NK-92 (cell line): ENCODE measurements around the gene PARD3.
"Not testable (repeated sequence)": the region's sequence is repeated elsewhere in the genome, so short reads cannot be mapped to it uniquely, and the experiment has no call there.

Source experiments
- DNase-seq: peaks from one replicate; lab custom pipeline; 2025; ENCODE audit not compliant: unreplicated experiment; lab: John Stamatoyannopoulos, UW

PARD3 gene

DNA sequence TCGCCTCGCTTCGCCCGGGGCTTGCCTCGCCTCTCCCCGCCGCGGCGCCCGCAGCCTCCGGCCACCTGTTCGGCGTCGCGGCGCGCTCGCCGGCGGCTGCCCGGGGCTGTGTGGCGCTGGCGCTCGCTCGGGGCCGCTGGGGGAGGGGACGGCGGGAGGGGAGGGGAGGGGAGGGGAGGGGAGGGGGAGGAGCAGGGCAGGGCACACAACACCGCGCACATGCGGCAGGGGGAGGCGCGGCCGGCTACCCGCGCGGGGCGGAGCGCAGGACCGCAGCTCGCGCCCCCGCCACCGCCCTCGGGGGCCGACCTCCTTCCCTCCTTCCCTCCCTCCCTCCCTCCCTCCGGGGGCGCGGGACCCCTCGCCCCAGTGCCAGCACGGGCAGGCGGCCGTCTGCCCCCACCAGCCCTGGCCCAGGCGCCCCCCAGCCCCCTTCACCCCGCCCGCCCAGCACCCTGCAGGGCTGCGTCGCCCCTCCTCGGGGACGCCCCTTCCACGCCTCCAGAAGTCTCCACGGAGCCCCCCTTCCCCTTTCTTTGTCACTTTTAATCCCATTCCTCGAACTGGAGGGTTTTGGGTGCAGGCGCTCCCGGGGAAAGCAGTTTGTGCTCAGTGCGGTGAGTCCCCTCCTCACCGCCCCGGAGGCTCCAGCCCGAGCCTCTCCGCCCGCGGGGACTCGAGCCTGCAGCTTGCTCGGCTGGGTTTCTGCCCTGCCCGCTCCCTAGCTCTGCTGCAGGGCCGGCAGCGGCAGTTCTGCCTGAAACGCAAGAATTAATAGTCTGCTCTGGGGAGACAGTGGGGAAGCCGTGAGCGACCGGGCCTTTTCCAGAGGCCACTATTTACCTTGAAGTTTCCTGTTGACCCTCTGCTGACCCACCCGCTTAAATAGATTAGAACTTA, at the start of gene PARD3:
Gene PARD3 (minus strand): TSS at position 112 of the 900 bp plus-strand sequence. CDS start 301 bp downstream, outside the sequence.
- DNase-seq, result no peak

DNA sequence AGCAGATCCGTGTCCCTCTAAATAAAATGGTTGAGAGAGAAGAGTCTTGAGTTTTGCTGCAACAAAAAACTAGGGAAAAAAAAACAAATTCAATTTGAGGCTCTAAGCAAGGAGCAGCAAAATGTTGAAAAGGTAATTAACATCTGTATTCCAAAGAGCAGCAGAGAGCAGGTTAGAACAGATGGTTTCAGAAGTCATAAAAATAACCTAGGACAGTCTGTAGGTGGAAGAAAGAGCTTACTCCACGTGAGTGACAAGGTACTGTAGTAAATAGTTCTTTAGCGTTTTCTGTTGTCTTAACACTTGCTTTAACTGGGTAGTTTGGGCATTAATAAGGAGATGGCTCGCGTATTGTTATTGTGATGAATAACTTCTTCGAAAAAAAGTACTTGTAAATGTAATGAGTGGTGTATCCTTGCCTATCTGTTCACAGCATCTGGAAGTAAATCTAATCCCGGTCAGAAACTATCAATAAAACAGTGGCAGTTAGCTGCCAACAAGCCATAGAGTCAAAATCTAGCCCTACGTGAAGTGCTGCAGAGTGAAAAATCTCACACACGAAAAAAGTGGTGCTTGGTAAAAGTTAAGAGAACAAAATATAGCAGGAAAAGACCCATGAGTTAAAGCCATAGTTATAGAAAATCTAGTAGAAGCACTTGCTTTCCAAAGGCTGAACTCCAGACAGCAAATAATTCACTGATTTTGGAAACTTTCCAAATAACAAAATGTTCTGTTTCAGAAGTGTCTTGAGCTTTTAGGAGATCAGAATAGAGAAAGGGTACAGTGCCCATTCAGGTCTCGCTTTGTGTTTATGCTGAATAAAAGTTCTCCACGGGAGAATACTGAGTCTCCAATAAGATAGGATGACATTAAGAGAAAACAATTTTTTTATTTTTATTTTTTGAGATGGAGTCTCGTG, 49.3 kb upstream of the PARD3 start:
- DNase-seq, result no peak

DNA sequence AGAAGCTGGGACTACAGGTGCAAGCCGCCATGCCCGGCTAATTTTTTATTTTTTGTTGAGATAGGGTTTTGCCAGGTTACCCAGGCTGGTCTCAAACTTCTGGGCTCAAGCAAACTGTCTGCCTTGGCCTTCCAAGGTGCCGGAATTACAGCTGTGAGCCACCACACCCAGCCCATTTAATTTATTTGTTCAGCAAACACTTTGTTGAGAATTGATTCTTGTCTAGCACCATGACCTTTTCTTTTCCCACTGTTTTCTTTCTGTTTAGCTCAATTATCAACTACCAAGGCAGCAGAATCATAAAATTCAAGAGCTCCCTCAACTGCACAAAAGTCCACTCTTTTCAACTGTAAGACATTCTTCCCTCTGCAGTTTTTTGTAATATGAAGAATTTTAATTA, 47.8 kb upstream of the PARD3 start:
- DNase-seq, result no peak

DNA sequence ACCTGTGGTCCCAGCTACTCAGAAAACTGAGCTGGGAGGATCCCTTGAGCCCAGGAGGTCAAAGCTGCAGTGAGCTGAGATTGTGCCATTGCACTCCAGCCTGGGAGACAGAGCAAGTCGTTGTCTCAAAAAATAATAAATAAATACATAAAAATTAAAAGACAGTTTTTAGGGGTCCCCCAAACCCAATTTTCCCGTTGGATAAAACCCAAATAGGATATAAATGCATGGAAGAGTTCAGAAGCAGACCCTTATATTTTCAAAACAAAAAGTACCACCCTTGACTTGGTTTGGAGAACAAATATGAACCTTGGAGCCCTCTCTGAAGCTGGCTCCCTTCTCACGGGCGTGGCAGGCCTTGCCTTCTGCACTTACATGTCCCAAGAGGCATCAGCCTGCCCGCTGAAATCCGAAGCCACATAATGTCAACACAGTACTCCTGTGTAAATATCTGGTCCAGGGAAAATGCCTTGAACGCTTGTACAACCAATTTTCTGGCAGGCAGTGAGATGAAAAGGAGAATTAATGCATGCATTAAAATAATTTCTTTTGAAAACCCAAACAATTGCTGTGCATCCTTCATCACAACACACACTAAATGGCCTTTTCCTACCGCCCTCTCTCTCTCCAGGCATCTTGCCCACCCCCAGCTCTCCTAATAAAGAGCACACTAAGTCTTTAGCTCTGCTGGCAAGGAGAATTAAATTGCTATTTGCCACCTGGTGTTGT, 46.4 kb upstream of the PARD3 start:
- no peak for DNase-seq

DNA sequence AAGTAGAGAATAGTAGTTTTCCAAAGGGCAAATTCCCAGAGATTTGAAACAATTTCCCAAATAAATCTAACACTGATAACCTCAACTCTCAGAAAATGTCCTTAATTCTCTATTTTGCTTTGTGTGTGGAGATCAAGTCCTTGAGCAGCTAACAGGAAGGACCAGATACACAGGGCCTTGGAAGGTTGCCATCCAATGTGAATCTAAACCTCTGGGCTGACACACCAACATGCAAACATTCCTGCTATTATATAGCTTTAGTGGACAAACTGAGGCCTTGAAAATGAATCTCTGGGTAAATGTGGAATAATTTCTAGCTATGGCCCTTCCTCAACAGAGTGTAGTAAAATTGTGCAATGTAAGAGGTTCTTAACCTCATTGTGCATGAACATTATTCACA, 44.1 kb upstream of the PARD3 start:
- no peak for DNase-seq

DNA sequence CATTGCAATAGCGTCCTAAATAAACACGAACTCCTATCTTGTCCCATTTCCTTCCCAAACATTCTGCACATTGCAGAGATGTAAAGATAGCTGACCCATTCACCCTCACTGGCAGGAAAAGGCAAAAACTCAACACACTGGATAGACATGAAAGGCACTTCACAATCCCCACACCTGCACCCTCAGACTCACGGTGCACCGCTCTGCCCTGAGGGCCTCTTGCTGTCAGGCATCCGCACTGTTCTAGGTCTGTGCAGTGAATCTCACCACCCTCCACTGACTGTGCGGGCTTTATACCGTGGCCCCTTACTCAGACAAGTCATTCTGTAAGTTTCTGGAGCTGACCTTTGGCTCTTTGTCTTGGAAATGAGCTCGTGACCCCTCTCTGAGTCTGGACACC, 42.9 kb upstream of the PARD3 start:
- DNase-seq, result no peak

DNA sequence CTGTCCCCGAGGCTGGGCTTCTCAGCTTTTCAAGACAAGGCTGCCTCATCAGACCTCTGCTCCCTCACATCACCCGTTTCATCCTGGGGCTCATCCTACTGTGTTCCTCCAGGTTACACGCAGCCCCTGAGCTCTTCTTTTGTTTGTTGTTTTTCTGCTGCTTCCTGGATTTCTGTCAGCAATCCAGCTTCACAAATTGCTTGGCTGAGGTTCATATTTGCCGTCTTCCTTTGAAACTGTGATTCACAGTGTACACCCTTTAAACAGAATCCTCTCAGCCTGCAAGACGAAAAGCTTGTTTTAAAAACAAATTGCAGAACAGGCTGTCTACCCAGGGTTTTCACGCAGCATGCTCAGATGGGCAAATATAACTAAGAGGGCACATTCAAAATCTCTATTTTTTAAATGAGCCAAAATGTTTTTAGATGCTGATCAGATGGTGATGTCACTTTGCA, 39.1 kb upstream of the PARD3 start:
- no peak for DNase-seq

DNA sequence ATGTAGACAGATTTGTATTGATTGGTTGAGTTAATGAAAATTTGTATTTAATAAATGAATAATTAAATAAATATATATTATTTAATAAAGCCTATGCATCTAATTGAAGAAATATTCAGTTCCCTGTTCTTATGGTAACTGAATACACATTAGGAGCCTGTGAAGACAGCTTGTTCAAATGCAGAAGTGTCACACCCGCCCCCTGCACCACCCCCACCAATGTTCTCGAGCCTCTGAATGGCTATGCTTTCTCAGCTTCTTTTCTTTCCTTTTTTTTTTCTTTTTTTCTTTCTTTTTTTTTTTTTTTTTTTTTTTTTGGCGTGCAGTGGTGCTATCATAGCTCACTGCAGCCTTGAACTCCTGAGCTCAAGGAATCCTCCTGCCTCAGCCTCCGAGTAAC, 38.3 kb upstream of the PARD3 start:
- no peak for DNase-seq

DNA sequence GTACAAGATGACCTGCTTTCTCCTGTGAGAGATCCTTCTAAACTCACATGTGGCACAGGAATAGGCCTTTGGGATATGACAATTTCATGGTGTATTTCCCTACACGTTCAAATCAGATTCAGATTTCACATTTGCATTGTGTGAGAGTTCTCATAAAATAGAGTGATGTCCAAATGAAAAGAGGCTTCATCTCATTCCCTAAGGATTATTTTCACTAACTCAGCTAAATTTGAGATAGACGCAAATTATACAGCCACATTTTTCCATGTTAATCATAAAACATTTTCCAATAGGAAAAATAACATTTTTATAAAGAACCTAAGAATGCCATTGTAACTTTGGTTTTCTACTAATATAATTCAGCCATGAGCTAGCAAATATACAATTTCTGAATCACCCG, 35.5 kb upstream of the PARD3 start:
- no peak for DNase-seq

DNA sequence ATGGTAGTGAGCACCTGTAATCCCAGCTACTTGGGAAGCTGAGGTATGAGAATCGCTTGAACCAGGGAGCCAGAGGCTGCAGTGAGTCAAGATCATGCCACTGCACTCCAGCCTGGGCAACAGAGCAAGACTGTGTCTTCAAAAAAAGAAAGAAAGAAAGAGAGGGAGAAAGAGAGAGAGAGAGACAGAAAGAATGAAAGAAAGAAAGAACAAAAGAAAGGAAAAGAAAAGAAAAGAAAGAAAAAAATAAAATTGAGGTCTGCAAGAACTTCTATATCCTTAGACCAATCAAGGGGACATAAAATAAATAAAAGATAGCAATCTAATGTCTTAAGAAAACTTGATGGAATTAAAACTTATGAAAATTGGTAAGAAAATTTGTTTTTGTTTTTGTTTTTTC, 34.9 kb upstream of the PARD3 start:
- DNase-seq, result no peak

DNA sequence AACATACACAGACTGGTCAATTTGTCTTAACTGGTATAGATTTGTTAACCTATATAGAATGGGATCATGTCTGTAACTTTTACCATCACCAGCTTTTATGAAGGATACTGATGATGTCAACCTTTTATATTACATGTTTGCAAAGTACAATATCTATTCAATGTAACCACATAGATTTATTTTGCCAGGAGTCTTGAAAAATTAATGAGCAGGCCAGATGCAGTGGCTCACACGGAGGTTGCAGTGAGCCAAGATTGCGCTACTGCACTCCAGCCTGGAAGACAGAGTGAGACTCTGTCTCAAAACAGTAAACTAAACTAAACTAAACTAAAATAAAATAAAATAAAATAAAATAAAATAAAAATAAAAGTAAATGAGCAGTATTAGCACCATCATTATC, 30.0 kb upstream of the PARD3 start:
- DNase-seq, result no peak

DNA sequence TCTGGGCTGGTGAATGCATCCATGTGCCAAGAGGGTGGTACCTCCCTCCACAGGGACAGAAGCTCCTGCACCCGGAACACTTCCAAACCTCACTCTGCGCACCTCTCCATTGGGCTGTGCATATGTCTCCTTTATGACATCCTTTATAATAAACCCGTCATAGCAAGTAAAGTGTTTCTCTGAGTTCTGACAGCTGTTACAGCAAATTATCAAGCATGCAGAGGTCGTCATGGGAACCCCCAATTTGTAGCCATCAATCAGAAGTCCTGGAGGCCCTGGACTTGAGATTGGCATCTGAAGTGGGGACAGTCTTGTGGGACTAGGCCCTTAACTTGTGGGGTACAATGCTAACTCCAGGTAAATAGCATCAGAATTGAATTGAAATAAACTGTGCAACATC, 29.4 kb upstream of the PARD3 start:
- DNase-seq, result no peak

DNA sequence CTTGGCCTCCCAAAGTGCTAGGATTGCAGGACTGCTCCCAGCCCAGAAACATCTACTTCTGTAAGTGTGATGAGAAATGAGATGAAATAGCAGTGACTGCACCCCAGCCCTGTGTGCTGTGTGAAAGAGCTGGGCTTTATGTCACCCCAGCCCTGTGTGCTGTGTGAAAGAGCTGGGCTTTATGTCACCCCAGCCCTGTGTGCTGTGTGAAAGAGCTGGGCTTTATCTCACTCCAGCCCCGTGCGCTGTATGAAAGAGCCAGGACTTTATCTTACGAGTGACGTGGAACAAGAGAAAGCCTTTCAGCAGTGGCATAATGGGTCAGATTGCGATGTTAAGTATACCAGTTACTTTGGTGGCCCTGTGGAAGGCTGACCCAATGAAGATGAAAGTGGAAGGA, 28.4 kb upstream of the PARD3 start:
- not testable (repeated sequence) for DNase-seq

DNA sequence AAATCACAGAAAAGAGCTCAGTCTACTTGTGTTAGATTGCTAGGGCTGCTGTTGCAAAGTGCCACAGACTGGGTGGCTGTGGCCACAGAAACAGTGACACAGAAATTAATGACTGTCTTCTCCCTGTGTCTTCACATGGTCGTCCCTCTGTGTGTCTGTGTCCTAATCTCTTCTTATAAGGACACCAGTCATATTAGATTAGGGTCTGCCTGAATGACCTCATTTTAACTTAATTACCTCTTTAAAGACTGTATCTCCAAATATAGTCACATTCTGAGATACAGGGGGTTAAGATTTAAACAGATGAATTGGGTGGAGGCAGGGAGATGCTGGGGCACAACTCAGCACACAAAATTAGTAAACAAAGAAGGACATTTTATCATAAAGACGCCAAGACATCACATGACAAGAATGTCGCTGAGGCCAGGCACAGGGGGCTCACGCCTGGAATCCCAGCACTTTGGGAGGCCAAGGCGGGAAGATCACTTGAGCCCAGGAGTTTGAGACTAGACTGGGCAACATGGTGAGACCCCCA, 23.3 kb upstream of the PARD3 start:
- no peak for DNase-seq

DNA sequence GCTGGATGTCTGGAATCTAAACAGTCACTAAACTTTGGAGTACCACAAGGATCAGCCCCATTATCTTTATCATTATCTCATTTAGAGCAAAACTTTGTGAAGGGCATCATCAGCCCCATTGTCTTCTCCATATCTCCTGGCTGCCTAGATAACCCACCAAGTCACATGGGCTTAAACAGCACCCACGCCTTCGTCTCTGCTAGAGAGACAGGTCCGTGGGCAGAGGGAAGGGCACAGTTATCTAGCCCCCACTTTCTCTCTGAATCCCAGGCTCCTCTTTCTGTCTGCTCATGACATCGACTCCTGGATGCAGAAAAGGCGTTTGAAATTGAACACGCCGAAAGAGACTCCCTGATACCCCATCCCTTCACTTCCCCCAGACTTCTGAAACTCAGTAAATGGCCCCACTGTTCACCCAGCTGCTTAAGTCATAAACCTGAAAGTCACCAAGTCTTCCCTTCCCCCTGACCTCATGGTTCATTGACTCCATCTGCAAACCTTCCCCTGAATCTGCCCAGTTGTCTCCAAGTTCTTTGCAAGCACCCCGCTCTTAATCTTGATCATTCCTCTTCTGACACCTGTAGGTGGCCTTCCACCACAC, 20.9 kb upstream of the PARD3 start:
- no peak for DNase-seq

DNA sequence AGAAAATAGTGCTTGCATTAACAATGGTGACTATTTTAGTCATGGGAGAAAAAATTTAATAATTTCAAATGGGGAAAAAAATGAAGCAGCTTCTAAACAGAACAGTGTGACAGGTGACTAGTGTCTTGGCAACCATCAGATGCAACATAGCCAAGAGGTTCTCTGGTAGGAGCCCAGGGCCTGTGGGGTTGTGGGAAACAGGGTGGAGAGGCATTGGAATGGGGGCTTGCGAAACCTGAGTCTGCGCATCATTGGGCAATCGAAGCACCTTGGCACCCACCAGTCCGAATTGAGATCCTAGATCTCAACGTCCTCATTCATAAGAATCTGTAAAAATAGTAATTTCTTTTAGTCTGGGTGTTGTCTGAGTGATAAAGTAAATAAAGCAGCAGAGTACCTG, 19.2 kb upstream of the PARD3 start:
- DNase-seq, result no peak

DNA sequence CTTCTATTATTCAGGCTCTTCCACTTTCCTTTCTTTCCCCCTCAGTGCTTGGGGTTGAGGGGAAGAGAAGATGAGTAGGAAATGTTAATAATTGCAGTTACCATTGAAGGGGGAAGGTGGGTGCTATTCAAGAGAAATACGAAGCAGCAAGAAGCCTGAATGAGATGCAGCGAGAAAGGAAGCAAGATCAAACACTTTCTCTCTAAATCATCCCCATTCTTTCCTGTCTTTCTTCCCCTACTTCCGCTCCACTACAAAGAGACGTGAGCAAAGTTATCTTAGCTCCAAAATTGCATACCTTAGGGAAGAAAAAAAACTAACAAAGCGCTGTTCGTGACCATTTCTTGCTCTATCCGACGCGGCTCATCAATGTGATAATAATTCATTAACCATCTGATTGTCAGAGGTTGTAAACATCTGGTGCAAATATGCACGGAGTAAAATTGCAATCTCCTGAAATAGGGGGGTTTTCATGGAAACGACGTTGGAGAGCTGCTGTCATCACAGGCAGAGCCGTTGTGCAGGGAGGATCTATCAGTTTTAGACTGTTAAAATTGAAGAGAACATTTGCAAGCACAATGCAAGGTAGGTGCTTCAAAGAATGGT, 15.2 kb upstream of the PARD3 start:
- DNase-seq, result no peak

DNA sequence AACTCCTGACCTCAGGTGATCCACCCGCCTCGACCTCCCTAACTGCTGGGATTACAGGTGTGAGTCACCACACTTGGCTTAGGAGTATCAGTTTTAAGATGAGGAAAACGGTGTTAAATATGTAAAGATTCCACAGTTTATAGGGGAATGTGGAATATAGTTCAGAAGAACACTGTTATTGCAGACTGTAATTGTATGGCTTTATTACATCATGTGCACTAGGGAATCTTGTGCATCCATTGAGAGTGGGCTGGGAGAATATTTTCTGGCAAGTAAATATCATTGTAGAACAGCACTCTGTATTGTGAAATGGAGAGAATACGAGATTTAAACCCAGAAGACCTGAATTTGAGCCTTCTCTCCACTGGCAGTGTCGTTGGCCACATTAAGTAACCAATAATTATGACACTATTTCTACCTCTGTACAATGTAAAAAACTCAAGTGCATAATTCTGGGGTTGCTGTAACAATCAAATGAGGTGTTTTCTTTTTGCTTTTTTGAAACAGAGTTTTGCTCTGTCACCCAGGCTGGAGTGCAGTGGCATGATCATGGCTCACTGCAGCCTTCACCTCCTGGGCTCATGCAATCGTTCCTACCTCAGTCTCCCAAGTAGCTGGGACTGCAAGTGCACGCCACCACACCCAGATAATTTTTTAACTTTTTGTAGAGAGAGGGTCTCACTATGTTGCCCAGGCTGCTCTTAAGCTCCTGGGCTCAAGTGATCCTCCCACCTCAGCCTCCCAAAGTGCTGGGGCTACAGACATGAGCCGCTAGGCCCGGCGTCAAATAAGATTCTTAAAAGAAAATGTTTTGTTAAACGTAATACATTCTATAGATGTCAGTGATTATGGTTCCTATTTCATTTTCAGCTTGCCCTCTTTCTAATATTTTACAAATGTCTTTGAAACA, 12.0 kb upstream of the PARD3 start:
- DNase-seq, result no peak

DNA sequence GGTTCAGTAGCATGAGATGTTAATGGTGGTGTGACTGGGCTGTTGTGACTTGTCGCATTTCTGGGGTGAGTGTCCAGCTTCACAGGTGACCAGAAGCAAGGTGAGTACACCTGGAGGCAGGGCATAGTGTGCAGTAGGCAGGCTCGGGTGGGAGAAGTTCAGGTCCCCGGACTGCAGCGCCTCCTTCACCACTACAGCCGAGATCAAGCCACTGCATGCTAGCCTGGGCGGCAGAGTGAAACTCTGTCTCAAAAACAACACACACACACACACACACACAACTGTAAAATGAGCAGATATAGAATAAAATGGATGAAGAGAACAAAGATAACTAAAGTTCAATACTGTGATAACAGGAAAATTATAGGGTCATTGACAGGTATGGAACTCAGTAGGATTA, 11.1 kb upstream of the PARD3 start:
- no peak for DNase-seq
